HG03432 (cell line): ENCODE data around the gene SATB1.
"Not testable (repeated sequence)": the region's sequence is repeated elsewhere in the genome, so short reads cannot be mapped to it uniquely, and the experiment has no call there.

Source experiments
- ATAC-seq: cut with Tn5 transposase; IDR thresholded peaks from one replicate; pipeline ENCODE4 v1.9.1; 2021; ENCODE audit warnings: mild to moderate bottlenecking, moderate library complexity; ENCODE audit not compliant: unreplicated experiment

SATB1 gene

DNA sequence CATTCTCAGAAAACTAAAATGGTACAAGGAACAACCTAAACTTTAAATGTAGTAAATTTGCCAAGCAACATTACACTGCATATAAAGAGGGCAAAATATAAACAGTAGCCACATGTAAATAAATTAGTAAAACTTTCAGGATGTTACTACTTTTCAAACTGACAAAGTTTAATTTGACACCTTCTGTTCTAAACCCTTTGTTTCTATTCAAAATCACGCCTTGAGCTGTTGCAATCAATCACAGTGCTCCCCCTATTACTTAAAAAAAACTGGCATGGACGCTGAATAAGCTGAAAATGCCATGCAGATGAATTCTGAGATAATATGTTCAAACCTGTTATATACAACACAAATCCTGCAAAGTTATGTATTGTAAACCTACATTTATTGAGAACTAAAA, 69.3 kb downstream of the SATB1 start:
- no peak for ATAC-seq

DNA sequence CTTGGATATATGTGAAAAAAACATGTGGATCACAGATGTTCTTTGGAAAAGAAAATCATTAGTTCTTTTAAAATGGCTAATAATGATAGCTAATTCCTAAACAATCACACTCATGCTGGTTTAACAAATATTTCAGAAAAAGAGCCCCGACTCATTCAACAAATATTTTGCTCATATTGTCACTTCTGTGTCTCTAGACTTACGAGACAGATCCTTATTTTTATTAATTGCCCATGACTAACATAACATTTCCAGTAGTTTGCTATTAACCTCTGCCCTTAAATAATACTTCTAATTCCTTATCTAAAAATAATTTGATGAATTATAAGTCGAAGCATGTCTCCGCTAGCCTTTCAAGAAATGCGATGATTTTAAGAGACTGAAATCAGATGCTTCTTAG, 70.4 kb downstream of the SATB1 start:
- no peak for ATAC-seq

DNA sequence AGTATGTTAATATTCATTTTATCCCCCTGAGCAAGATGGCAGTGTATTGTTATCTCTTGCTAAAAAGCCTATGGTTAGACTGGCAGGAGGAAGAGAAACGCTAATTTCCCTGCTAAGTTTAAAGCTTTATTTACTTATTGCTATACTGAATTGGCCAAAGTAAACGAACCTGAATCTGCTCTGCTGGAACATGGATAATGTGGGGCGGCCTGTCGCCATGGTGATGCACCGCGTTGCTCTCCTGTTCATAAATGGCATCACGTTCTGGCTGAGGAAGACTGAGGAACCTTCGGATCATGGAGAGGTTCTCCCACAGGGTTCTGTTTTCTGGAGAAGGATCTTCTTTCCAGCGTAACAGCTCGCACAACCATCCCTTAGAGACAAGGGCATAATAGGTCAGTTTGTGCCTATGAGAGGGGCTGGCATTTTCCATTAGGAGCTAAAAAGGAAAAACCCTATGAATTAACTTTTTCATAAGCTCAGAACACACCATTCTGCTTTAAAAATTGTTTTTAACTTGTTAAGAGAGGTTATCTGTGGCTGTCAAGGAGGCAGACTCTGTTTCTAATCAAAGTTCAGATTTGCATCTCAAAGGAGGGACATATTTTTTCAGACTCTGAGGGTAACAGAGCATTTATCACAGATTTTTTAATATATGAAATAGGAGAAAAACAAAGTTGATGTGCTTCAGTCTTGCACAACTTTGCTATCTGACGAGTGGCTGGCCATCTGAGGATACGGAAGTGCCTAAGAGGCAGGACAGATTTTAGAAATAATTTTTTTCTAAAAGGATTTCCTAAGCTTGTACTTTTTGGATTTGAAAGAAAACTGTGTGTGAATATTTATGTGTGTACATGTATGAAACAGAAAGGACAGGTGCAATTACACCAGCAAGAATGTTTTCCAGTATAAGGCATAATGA, 73.1 kb downstream of the SATB1 start:
- no peak for ATAC-seq

DNA sequence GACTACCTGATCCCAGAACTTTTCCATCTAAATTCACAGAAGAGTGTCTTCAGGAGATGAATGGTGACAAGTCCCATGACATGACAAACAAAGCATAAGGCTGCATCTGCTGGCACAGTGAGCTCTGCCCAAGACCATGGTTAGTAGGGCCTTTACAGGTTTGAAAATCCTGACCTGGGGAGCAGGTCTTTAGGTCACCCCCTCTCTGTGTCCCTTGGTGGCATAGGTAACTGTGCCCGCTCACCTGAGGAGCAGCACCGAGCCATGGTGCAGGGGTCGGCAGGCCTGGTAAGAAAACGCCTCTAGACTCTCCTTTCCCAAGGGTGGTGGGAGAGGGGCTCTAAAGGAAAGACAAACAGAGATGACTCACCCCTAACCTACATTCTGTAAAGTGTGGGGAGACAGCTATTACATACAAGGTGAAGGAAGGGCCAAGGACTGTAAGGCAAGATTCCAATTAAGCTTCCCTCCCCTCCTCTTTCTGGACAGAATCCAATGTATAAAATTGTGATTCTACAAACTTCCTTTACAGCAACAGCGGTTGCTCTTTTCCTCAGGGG, 74.0 kb downstream of the SATB1 start:
- no peak for ATAC-seq

DNA sequence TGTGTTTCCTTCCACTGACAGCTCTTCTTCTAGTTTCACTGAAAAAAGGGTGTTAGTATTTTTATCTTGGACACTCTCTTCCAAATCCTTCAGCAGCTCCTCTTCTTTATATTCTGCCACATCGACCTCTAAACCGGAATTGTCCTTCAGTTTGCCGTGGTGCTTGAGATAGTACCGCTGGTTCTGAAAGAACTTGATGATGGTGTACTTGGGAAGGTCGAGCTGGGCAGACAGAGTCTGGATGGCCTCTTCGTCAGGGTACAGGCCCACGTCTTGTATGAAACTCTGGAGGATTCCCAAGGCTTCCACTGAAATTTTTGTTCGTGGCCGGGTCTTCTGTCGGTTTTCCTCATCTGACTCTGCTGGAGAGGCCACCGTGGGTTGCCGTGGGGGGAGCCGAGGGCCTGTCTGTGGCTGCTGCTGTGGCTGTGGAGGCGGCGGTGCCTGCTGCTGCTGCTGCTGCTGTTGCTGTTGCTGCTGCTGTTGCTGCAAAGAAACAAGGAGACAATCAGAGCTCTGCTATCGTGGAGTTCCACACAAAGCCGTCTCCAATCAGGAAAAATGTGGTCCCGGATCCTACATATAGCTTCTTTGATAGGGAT, 75.8 kb downstream of the SATB1 start:
- no peak for ATAC-seq

DNA sequence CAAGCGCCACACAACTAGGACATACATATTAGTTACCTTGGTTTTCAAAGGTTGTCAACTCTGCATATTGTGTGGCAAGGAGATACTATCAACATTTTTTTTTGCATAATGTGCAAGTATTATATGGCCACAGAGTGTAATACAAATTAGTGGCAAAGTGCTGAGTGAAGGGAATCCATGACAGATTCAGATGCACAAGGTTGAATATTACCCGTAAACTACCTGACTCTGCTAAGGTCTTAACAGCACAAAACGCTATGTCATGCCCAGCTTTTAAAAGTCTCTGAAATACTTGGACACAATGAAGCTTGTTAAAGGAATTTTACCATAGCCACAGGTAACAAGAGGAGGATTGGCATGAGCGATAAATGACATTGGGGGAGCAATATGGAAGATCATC, 79.0 kb downstream of the SATB1 start:
- no peak for ATAC-seq

- ATAC-seq = no peak
Measured at GRCh38 chr3:18345015-18345367, 80.1 kb downstream of the SATB1 start.

- ATAC-seq = no peak
Measured at GRCh38 chr3:18344306-18345014, 80.7 kb downstream of the SATB1 start.

- ATAC-seq = no peak
Measured at GRCh38 chr3:18343809-18344208, 81.3 kb downstream of the SATB1 start.

GRCh38 chr3:18338827-18339514, 86.2 kb downstream of the SATB1 start:
- ATAC-seq = no peak

DNA sequence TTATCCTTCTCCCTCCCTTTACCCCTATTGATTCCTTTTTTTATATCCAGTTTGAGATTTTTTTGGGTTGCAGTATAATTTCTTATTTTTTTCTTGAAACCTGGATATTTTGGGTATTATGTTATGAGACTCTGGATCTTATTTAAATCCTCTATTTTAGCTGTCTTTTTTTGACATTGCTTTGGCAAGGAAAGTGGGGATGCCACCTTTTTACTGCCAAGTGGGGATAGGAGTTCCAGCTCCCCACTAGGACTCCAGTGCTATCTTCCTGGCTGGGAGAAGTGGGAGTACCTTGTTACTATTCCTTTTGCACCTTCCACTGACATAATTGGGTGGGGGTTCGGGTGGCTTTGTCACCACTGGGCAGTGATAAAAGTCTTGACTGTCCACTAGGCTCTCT, 87.9 kb downstream of the SATB1 start:
- no peak for ATAC-seq

DNA sequence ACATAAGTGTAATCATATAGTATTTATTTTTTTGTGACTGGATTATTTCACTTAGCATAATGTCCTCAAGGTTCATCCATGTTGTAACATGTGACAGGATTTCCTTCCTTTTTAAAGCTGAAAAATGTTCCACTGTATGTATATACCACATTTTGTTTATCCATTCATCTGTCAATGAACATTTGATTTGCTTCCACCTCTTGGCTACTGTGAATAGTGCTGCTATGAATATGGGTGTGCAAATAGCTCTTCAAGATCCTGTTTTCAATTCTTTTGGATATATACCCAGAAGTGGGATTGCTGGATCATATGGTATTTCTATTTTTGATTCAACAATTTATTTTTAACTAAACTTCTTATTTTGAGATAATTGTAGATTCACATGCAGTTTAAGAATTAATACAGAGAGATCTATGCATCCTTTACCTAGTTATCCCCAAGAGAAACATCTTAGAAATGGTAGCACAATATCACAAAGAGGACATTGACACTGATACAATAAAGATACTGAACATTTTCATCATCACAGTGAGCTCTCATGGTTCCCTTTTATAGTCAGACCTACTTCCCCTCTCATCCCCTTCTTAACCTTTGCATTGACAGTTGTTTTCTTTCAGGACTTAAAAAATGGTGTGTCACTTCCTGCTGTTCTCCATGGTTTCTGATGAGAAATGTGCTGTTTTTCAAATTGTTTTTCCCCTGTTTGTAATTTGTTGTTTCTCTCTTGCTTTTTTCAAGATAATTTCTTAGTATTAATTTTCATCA, 90.1 kb downstream of the SATB1 start:
- ATAC-seq = no peak

DNA sequence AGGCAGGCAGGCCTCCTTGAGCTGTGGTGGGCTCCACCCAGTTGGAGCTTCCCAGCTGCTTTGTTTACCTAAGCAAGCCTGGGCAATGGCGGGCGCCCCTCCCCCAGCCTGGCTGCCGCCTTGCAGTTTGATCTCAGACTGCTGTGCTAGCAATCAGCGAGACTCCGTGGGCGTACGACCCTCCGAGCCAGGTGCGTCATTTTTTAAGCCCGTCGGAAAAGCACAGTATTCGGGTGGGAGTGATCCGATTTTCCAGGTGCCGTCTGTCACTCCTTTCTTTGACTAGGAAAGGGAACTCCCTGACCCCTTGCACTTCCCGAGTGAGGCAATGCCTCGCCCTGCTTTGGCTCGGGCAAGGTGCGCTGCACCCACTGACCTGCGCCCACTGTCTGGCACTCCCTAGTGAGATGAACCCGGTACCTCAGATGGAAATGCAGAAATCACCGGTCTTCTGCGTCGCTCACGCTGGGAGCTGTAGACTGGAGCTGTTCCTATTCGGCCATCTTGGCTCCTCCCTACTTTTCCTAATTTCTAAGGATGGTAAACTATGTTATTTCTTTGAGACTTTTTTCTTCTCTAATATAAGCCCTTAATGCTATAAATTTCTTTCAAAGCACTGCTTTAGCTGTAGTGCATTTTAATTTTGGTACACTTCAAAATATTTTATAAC, 94.2 kb downstream of the SATB1 start:
- ATAC-seq = not testable (repeated sequence)

DNA sequence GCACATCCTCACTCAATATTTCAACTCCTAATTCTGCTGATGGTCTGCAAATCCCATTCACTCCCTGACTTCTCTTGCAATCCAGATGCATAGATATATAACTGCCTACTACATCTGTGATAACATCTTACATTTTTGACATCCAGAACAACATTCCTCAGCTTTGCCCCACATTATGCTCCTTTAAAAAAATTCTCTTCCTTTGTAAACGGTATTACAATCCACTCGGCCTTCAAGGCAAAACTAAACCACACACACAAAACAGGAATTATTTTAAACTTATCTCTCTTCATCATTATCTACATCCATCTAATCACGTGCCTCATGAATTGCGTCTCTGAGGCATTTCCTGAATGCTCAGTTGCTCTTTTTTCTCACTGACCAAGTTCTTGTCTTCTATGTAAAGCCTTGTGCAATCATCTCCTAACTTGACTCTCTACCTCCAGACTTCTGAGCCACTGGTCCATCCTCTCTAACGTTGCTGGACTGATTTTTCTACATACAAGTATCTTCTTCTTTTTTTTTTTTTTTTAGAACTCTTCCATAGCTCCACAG, 117.0 kb downstream of the SATB1 start:
- no peak for ATAC-seq

GRCh38 chr3:18307529-18307928, 117.6 kb downstream of the SATB1 start:
- no peak for ATAC-seq

- ATAC-seq = no peak
Measured at GRCh38 chr3:18302517-18302916, 122.6 kb downstream of the SATB1 start.

- no peak for ATAC-seq
Measured at GRCh38 chr3:18301781-18302180, 123.4 kb downstream of the SATB1 start.

- ATAC-seq = no peak
Measured at GRCh38 chr3:18300916-18301315, 124.2 kb downstream of the SATB1 start.

DNA sequence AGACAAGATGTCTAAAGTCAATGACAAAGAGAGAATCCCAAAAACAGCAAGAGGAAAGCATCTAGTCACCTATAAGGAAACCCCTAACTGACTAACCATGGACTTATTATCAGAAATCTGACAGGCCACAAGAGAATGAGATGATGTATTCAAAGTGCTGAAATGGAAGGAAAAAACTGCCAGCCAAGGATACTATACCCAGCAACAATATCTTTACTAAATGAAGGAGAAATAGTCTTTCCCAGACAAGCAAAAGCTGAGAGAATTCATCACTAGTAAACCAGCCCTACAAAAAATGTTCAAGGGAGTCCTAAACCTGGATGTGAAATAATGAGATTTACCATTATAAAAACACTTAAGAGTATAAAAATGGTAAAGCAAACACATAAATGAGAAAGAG, 128.0 kb downstream of the SATB1 start:
- ATAC-seq = no peak
